D721Med (cell line): Measurements from ENCODE around the gene SMOC2.

ENCODE experiments used
- DNase-seq: peaks from one replicate; pipeline ENCODE4 v3.0.0; 2011; ENCODE audit warnings: low spot score; ENCODE audit not compliant: insufficient read length
- FAIRE-seq: peaks from 2 replicates; lab custom pipeline; 2011; peaks lifted over from hg19 to GRCh38; lab: Jason Lieb, UNC
- CTCF ChIP-seq: IDR thresholded peaks from 2 replicates; pipeline ENCODE4 v1.5.1; 2012; ENCODE audit warnings: mild to moderate bottlenecking, control low read depth; ENCODE audit not compliant: insufficient read depth; ENCODE audit errors: missing control alignments

SMOC2 gene

GRCh38 chr6:168415098-168415992, 25.6 kb upstream of the SMOC2 start:
- FAIRE-seq (no peak), DNase-seq (no peak)
- TF ChIP-seq CTCF = no peak

- no peak for FAIRE-seq
- TF ChIP-seq CTCF = no peak
These were observed 24.9 kb upstream of the SMOC2 start for GRCh38 chr6:168415993-168416530.

GRCh38 chr6:168416531-168416930, 24.5 kb upstream of the SMOC2 start:
- no peak for TF ChIP-seq CTCF

More at GRCh38 chr6:168415993-168416530, 24.9 kb upstream of the SMOC2 start:
- no peak for DNase-seq

GRCh38 chr6:168417191-168417590, 23.8 kb upstream of the SMOC2 start:
- no peak for FAIRE-seq
- no peak for TF ChIP-seq CTCF
- no peak for DNase-seq

More at GRCh38 chr6:168416531-168416930, 24.5 kb upstream of the SMOC2 start:
- no peak for FAIRE-seq
- DNase-seq = no peak

- no peak for TF ChIP-seq CTCF
These were observed 23.1 kb upstream of the SMOC2 start for GRCh38 chr6:168417679-168418557.

GRCh38 chr6:168418711-168419121, 22.3 kb upstream of the SMOC2 start:
- no peak for DNase-seq
- FAIRE-seq = no peak
- no peak for TF ChIP-seq CTCF

More at GRCh38 chr6:168417679-168418557, 23.1 kb upstream of the SMOC2 start:
- DNase-seq (no peak), FAIRE-seq (no peak)
